Measurements from ENCODE around the gene ABCA2.

ABCA2 gene

DNA sequence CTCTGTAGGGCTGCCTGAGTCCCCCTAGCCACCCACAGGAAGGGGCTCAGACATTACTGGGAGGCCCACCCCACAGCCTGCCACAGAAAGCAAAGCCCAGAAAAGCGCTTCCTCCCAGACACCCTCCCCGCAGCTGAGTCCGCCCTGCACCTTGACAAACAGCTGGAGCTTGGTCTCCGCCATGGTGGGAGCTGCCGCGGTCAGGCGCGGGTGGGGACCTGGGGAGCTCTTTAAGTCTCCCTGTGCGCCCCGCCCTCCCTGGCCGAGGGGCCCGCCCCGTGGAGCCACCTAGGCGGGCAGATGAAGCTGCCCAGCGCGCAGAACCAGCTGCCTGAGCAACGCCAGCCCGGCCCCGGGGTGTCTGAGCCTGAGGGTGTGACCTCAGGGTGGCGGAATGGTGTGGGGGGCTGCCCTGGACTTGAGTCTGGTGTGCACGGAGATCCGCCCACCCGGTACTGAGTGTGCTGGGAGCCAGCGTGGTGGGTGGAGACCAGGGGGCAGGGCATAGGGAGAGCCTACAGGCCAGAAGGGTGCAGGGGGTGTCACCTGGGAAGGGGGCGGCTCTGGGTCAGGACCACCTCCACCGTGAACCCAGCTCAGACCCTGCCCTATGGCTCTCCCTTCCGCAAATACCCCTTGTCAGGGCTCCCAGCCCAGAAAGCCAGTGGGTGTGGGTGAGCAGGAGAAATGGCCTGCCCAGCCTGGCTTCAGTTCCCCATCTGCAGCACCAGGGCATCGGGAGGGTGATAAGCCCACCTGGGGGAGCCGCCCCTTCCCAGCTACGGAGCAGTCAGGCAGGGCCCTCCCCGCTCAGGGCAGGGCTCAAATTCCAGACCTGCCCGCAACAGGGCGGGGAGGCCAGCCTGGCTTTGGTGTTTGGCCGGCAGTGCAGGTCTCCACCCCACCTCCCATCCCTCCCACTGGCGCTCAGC, 31.4 kb downstream of the ABCA2 start, which contains the start of gene CLIC3:
Gene CLIC3 (minus strand): TSS at position 208 of the 932 bp plus-strand sequence. CDS start 25 bp downstream, at position 183.
- DNase-seq: peak; percentile 71

- no peak for DNase-seq
Observed at GRCh38 chr9:136995772-136996311, 32.2 kb downstream of the ABCA2 start.

GRCh38 chr9:136995362-136995761, 32.7 kb downstream of the ABCA2 start:
- DNase-seq: no peak

- no peak for DNase-seq
Observed at GRCh38 chr9:136994888-136995230, 33.2 kb downstream of the ABCA2 start.

GRCh38 chr9:136994180-136994887, 33.7 kb downstream of the ABCA2 start:
- no peak for DNase-seq

DNA sequence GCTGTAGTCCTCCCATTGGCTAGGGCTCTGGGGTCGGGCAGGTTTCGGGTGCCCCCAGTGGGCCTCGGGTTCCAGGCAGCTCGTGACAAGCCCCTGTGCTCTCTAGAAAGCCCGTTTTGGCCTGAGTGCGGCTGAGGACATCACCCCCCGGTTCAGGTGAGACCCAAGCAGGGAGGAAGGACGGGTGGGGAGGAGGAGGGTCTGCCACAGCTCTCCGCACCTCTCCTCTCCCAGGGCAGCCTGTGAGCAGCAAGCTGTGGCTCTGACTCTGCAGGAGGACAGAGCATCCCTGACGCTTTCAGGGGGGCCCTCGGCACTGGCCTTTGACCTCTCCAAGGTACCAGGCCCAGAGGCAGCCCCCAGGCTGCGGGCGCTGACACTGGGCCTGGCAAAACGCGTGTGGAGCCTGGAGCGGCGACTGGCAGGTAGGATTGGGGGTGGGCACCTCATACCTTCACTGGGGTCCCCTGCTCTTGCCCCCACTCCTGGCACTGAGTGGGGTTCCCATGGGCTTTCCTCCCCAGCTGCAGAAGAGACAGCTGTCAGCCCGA, 35.1 kb downstream of the ABCA2 start:
- no peak for DNase-seq

DNA sequence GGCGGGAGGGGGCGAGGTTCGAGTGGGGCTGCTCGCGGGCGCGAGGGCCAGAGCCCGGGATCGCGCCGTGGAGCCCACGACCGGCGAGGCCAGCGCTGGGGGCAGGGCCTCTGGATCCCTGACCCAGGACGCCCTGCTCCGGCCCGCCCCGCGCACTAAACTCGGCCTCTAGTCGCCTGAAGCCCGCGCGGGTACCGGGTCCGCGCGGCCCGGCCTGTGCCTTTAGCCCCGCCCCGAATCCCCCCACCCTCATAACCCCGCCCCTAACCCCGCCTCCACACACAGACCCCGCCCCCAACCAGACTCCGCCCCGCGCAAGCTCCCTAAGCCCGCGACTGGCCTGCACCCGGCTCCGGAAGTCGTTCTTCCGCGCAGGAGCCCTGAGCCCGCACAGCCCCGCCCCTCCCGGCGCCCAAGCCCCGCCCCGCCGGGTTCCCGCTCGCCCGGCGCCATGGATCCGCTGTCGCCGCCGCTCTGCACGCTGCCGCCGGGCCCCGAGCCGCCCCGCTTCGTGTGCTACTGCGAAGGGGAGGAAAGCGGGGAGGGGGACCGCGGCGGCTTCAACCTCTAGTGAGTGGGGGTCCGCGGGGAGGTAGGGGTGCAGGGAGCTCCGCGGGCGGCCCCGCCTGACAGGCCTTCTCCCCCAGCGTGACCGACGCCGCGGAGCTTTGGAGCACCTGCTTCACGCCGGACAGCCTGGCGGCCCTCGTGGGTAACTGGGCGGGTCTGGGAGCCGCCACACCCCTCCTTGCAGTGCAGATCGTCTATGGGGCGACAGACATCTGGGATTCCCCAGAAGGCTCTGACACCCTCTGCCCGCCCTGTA, 35.8 kb downstream of the ABCA2 start, which contains the start of gene PAXX:
Gene PAXX (plus strand): TSS at position 430 of the 826 bp plus-strand sequence. CDS start 22 bp downstream, at position 452.
- DNase-seq: peak; percentile 97

GRCh38 chr9:136990242-136990911, 37.7 kb downstream of the ABCA2 start:
- no peak for DNase-seq

DNA sequence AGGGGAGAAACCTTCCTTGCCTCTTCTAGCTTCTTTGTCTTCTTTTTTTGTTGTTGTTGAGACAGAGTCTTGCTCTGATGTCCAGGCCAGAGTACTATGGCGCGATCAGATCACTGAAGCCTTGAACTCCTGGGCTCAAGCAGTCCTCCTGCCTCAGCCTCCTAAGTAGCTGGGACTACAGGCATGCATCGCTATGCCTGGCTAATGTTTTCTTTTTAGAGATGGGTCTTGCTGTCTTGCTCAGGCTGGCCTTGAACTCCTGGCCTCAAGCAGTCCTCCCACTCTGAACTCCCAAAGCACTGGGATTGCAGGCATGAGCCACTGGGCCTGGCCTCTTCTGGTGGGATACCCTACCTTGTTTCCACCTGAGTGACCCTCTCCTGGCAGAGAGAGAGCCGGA, 39.2 kb downstream of the ABCA2 start:
- DNase-seq: no peak

DNA sequence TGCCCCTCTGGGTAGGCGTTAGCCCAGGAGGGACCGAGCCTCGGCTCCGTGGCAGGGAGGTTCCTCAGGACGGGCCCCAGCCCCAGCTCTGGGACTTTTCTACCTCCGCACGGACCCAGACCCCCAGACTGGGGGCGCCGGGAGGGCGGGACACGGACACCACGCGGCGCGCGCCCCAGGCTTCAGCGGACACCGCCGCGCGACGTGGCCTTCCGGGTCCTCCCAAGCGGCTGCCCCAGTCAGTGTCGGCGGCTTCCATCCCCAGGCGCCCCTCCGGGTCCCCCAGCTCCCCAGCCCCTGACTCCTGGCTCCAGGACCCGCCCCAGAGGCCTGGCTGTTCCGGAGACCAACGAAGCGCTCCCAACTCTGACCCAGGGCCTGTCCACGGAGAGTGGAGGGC, 42.2 kb downstream of the ABCA2 start:
- DNase-seq: no peak

DNA sequence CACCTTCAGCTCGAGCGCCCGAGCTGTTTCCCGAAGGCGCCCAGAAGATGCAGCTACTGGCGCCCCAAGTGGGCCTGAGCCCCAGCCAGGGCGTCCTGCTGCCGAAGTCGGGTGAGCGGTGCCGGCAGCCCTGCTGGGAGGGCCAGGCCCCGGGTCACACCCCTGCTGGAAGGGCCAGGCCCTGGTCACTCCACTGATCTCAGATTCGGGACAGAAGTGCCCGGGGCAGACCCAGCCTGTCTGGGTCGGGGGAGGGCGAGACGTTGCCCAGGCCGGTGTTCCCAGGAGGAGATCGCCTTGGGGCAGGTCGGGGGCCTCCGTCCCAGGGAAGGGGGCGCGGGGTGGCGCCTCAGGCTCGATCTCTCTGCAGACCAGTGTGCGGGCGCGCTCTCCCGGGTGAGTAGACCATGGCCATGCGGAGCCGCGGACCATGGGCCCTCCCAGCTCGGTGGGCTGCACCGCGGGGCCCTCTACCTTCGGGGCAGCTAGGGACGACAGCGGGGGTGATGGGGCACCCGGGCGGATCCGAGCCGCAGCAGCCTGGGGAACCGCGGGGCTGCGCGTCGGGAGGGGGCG, 42.9 kb downstream of the ABCA2 start:
- no peak for DNase-seq

GRCh38 chr9:136984464-136985026, 43.5 kb downstream of the ABCA2 start:
- DNase-seq: no peak

DNA sequence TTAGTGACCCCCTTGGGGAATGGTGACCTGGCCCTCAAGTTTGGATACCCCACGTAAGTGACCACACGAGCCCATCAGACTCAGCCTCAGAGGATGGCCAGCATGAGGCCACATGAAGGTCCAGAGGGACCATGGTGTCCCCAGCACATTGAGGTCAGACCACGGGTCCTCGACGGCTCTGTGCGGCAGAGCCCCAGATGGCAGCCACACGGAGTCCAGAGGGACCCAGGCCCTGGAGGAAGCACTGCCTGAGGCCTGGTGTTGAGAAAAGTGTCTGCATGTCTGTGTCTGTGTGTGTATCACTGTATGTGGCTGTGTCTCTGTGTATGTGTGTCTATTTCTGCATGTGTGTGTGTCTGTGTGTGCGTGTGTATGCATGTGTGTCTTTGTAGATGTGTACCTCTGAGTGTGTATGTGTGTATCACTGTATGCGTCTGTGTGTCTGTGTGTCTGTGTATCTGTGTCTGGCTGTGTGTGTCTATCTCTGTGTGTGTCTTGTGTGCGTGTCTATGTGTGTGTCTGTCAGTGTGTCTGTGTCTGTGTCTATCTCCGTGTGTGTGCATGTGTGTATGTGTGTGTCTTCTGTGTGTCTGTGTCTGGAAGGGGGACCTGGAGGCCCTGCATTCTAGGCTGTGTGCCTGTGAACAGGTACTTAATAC, 44.3 kb downstream of the ABCA2 start:
- no peak for DNase-seq

DNA sequence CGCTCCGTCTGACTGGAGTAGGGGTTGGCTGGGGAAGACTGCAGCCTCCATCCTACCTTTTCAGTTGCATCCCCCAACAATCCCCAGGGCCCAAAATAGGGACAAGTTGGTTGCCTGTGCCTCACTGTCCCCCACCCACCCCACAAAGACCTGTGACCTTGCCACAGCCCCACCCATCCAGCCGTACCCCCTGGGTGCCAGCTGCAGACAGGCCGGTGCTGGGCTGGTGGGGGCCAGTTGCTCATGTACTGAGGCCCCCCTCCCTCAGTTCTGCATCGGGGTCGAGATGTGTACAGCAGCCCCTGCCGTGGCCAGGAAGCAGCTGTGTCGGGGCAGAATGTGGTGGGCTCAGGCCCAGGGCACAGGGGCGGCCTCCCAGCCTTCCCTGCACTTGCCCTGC, 44.9 kb downstream of the ABCA2 start:
- no peak for DNase-seq

DNA sequence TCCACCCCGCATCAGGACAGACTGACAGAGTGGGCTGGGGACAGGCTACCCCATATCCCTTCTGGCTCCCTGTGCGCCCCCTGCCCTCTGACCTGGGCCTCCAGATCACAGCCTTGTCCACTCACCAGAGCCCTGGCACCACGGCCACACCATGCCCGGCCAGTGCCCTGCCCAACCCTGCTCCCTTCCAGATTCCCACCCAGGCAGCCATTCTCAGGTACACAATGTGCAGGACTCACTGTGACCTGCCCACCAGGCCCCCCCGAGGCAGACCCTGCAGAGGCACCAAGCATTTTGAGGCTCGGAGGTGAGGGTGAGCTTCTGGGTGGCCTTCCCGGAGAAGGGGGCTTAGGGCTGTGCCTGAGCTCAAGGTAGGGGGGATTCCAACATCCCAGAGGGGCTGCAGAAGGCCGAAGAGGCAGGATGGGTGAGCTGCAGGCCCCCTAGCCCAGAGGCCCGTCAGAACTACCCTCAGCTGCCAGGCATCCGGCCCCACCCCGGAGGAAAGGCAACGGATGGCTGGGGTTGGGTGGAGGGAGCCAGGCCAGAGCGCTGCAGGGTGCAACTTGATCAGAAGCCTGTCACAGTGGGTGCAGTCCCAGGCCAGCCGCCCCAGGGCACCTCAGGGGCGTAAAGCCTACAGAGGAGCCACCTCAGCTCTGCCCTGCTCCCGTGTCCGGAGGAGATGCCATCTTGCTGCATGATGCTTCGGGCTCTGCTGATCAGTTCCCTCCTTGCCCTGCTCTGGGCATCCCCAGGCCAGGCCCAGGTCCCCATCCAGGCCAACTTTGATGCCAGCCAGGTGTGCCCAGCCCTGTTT, 45.6 kb downstream of the ABCA2 start, which contains the start of gene LCNL1:
Gene LCNL1 (plus strand): TSS at position 762 of the 820 bp plus-strand sequence. CDS start 594 bp downstream, outside the sequence.
- no peak for DNase-seq

- no peak for DNase-seq
Observed at GRCh38 chr9:136981588-136982231, 46.3 kb downstream of the ABCA2 start.

DNA sequence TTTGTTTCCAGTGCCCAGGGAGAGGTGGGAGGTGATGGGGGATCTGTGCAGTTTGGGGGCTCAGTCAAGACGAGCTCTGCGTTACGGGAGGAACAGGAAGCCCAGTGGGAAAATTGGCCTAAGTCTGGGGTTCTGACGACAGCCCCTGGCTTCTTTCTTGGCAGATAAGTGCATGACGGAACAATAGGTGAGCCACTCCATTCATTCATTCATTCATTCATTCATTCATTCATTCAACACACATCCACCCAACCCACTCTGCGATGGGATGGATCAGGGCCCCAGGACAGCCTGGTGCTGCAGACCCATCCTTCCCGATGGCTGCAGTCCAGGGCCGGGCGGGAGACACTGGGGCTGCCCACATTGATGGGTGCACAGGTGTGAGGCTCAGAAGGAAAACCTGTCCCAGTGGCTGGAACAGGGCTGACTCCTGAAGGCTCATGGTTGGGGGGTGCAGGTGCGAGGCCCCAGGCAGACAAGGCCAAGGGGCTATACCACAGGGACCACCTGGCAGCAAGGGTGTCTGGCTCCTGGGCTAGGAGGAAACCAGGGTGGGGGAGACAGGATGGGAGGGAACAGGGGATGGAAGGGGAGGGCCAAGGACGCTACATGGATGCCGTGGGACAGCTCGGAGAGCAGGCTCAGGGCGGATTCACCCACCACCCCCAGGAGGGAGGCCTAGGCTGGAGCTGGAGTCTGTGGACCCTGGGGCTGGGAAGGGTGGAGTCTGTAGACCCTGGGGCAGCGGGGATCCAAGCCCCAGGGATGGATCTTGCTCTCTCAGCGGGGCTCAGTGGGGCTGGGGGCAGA, 47.2 kb downstream of the ABCA2 start:
- no peak for DNase-seq

Data from RPMI8226 (cell line).